Subcutaneous adipose tissue (tissue), 4 donors: ENCODE measurements around the gene PDE1C. TPM values are rescaled to one million over a fixed set of nuclear protein-coding genes. Genes with fewer than 3 reads are reported as not detected.

Source experiments
- total RNA-seq, 4 donors: library from RNA; depleted of rRNA; stranded (reverse); fragments of >200 nt; gene quantifications; one replicate each; pipeline ENCODE4 v1.1.0, GENCODE V29; 2016
- TF ChIP-seq, protein P1 (sequence below): fragments of 450-650 bp; IDR thresholded peaks from one replicate; pipeline ENCODE4 v1.5.1; 2016; ENCODE audit warnings: low read depth, mild to moderate bottlenecking, control low read depth, antibody characterized with exemption, moderate library complexity

The PDE1C gene
- total RNA-seq, 4 donors from 2014 or later, result 1.3 to 6.1 (median 3.0) TPM

DNA sequence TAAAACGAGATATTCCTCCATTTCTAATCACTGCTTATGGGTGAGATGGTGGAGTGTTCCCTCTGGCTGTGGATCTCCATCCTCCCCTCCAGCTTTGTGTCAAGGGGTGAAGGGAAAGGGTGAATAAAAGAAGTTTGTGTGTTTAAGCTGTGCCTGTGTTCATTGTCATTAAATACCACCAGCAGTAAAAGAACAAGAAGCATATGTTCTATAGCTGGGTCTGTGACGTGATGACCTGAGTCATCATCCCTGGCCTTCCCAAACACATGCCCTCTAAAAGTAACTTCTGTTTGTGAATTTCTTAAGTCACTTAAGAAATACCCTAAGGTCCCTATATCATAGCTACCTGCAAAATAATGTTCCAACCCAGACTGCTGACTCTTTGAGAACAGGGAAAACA lies 278.3 kb downstream of the PDE1C start:
- TF ChIP-seq, protein P1, sequence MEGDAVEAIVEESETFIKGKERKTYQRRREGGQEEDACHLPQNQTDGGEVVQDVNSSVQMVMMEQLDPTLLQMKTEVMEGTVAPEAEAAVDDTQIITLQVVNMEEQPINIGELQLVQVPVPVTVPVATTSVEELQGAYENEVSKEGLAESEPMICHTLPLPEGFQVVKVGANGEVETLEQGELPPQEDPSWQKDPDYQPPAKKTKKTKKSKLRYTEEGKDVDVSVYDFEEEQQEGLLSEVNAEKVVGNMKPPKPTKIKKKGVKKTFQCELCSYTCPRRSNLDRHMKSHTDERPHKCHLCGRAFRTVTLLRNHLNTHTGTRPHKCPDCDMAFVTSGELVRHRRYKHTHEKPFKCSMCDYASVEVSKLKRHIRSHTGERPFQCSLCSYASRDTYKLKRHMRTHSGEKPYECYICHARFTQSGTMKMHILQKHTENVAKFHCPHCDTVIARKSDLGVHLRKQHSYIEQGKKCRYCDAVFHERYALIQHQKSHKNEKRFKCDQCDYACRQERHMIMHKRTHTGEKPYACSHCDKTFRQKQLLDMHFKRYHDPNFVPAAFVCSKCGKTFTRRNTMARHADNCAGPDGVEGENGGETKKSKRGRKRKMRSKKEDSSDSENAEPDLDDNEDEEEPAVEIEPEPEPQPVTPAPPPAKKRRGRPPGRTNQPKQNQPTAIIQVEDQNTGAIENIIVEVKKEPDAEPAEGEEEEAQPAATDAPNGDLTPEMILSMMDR, result no peak

DNA sequence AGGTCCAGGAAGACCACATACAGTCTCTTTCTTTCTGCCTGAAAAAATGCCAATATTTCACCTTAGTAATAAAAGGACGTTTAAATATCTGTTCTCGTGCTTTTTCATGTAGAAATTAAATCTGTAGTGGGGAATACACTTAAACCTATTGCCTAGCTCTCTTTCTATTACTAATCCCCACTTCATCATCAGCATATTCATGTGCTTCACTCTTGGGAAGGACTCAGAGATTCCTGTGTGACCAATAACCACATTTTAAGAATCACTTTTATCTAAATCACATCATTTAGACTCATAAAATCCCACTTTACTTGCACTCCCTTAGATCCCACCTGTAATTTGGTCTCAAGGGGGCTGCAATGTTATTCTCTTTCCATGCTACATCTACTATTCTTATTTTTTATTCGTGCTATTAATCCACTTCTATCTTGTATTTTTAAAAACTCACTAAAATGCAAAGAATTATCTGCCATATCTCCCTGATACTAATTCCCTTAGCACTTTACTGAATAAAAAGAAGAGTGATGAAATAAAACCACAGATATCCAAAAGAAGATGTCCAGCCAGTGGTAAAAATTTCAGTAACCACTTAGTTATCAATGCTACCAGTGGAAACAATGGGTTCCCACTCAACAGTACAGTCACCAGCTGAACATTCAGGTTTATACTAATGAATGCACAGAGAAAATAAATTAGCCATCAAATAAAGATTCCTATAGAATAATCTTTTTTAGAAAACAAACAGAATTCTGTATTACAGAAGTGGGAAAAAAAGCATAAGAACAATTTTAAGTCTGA lies 281.1 kb downstream of the PDE1C start:
- TF ChIP-seq, protein P1, result no peak

DNA sequence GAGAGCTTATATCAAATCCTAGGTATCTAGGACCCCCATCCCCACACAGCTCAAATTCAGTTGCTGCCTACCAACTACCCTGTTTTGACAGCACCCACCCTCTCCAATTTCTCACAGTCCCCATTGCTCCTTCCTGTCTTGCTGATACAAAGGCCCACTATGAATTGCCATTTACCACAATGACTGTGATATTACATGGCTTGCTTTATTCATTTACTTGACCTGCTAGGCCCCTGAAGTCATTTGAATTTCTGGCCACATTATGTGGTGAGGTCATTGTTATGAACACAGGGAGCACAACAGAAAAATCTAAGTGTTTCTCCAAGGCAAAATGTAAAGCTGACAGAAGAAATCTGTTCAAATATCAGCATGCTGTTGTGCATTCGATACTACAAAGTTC lies 281.8 kb downstream of the PDE1C start:
- TF ChIP-seq, protein P1, result no peak

DNA sequence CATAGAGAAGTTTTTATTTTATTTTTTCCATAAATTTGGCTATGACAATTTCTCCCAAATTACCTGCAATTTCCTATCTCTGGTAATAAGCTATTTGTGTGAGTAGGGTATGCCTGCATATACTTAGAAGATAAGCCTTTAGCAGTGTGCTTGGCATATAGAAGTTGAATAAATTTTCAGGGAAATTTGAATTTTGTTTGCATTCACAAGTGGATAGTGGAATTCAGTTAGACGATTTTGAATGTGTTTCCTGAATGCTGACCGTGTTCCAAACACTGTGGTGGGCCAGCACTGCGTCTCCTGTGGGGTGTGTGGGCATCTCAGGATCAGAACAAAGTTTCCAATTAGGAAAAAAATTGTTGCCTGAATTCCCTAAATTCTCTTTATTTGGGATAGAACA lies 283.9 kb downstream of the PDE1C start:
- TF ChIP-seq, protein P1, result no peak

DNA sequence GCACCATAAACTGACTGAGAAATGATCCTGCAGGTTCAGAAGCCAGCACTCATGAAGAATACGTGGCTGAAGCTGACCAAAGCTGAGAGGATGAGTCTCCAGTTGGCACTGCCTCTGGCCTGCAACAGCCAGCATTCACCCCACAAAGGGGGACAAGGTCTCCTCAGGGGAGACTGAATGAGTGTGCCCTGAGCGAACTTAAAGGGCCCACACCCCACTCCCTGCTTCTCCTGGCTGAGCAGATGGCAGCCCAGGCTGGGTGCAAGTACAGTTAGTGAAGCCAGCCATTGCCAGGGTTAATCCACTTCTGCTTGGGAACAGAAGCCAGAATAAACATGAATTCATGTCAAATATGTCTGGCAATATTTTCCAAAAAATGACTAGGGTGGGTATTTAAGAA lies 285.1 kb downstream of the PDE1C start:
- TF ChIP-seq, protein P1, result no peak

DNA sequence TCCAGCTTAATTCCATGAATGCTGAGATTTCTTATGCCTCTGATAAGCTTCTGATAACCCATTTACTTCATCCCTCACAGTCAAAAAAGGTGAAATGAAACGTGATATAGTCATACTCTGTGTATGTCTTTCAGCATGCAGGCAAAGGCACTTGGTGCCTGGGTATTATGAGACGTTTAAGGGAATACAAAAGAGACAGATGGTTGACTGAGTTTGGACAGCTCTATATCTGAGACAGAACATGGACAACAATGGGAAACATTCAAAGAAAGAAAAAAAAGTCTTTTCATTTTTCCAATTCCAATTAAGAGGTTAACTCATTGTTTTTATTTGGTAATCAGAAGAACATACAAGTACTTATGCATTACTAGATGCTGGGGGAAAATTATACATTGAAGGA lies 287.0 kb downstream of the PDE1C start:
- TF ChIP-seq, protein P1, result no peak

DNA sequence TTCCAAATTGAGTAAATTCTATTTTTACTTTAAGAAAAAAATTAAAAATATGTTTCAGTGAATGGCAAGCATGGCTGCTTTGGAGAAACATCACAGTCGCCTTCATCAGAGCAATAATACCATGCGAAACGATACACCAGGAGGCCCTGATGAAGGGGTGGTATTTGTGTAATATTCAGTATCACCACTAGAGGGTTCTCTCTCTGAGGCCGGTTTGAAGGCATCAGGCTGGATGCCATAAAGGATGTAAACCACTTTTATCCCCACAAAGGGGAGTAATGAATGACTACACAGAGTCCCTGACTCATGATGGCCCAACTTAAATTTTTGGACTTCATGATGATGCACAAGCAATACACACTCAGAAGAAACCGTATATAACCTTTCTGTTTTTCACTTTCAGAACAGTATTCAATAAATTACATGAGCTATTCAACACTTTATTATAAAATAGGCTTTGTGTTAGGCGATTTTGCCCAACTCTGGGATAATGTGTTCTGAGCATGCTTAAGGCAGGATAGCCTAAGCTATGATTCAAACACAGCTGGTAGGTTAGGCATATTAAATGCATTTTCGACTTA lies 287.7 kb downstream of the PDE1C start:
- TF ChIP-seq, protein P1, result no peak
